ENCODE data around the gene DZIP1L.

The DZIP1L gene

GRCh38 chr3:138068046-138068445, 47.4 kb downstream of the DZIP1L start:
- DNase-seq, result no peak

- DNase-seq, result no peak
Measured at GRCh38 chr3:138066972-138067371, 48.4 kb downstream of the DZIP1L start.

GRCh38 chr3:138066383-138066782, 49.0 kb downstream of the DZIP1L start:
- DNase-seq, result no peak

- DNase-seq, result no peak
Measured at GRCh38 chr3:138065949-138066348, 49.5 kb downstream of the DZIP1L start.

- DNase-seq, result no peak
Measured at GRCh38 chr3:138063416-138063815, 52.0 kb downstream of the DZIP1L start.

GRCh38 chr3:138062626-138063025, 52.8 kb downstream of the DZIP1L start:
- DNase-seq, result no peak

- DNase-seq, result no peak
Measured at GRCh38 chr3:138062037-138062436, 53.4 kb downstream of the DZIP1L start.

- no peak for DNase-seq
Measured at GRCh38 chr3:138060792-138061191, 54.6 kb downstream of the DZIP1L start.

- no peak for DNase-seq
Measured at GRCh38 chr3:138059261-138059660, 56.1 kb downstream of the DZIP1L start.

GRCh38 chr3:138057384-138057783, 58.0 kb downstream of the DZIP1L start:
- DNase-seq, result no peak

GRCh38 chr3:138054057-138054456, 61.4 kb downstream of the DZIP1L start:
- DNase-seq, result no peak

- DNase-seq, result no peak
Measured at GRCh38 chr3:138051947-138052802, 63.2 kb downstream of the DZIP1L start.

GRCh38 chr3:138049157-138049919, 66.1 kb downstream of the DZIP1L start:
- no peak for DNase-seq

GRCh38 chr3:138047596-138048158, 67.7 kb downstream of the DZIP1L start:
- no peak for DNase-seq

- no peak for DNase-seq
Measured at GRCh38 chr3:138046955-138047354, 68.5 kb downstream of the DZIP1L start.

GRCh38 chr3:138046085-138046484, 69.3 kb downstream of the DZIP1L start:
- DNase-seq, result no peak

- no peak for DNase-seq
Measured at GRCh38 chr3:138043266-138044029, 72.0 kb downstream of the DZIP1L start.

GRCh38 chr3:138042043-138042442, 73.4 kb downstream of the DZIP1L start:
- DNase-seq, result no peak

GRCh38 chr3:138038725-138039462, 76.5 kb downstream of the DZIP1L start:
- no peak for DNase-seq

- DNase-seq, result no peak
Measured at GRCh38 chr3:138036572-138036971, 78.8 kb downstream of the DZIP1L start.

GRCh38 chr3:138034918-138035317, 80.5 kb downstream of the DZIP1L start:
- DNase-seq, result no peak

GRCh38 chr3:138033202-138033691, 82.2 kb downstream of the DZIP1L start:
- no peak for DNase-seq
